ENCODE results near the gene ARPC5. TPM values are rescaled to one million over a fixed set of nuclear protein-coding genes. Genes with fewer than 3 reads are reported as not detected.

The ARPC5 gene
- total RNA-seq, 3 donors from 2014 or later: 101 to 158 (median 123) TPM

DNA sequence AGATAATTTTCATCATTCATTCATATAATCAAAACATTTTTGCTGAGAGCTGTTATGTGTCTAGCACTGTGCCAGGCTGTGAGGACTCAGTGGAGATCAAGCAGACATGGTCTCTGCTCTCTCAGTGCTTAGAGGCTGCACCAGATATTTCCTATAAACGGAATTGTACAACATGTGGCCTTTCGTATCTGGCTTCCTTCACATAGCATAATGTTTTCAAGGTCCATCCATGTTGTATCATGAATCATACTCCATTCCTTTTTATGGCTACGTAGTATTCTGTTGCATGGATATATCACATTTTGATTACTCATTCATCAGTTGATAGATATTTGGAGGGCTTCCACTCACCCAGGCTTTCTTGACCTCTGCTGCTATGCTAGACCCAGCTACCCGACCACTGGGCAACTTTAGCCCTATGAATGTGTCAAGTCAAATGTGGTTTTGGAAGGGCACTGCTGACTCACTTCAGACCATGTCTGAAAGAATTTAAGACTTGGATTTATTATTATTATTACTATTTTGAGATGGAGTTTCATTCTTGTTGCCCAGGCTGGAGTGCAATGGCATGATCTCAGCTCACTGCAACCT, 63.8 kb downstream of the ARPC5 start:
- intact Hi-C loops (cut with DNase I, micrococcal nuclease): no loop called here
- peaks cover 3% of the 10 kb centered on the region for H3K4me1 ChIP-seq (ENCODE audit: low read depth)

More for the DNA sequence above, 63.8 kb downstream of the ARPC5 start:
- Histone ChIP-seq H3K9me3 (no peaks in the 10 kb centered on the region), H3K36me3 (ENCODE audit: low read depth) (no peaks in the 10 kb centered on the region), H3K4me3 (no peak overlapping the region)
- no peak for ATAC-seq
- TF ChIP-seq, protein P1, sequence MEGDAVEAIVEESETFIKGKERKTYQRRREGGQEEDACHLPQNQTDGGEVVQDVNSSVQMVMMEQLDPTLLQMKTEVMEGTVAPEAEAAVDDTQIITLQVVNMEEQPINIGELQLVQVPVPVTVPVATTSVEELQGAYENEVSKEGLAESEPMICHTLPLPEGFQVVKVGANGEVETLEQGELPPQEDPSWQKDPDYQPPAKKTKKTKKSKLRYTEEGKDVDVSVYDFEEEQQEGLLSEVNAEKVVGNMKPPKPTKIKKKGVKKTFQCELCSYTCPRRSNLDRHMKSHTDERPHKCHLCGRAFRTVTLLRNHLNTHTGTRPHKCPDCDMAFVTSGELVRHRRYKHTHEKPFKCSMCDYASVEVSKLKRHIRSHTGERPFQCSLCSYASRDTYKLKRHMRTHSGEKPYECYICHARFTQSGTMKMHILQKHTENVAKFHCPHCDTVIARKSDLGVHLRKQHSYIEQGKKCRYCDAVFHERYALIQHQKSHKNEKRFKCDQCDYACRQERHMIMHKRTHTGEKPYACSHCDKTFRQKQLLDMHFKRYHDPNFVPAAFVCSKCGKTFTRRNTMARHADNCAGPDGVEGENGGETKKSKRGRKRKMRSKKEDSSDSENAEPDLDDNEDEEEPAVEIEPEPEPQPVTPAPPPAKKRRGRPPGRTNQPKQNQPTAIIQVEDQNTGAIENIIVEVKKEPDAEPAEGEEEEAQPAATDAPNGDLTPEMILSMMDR (IDR thresholded peaks at IDR 0.05): no peak
- DNase-seq: no peak

Other genes with a start within 250 kb of the ARPC5 start
- gene NMNAT2, start 217.4 kb downstream of the ARPC5 start, total RNA-seq: 1 to 10 TPM in 1 of 3 donors, under 1 TPM in 2; 0.29 to 3.6 (median 0.87) TPM
- gene SMG7, start 163.3 kb downstream of the ARPC5 start, total RNA-seq: 10 to 100 TPM; 62.7 to 69.9 (median 66.4) TPM
- 1 to 10 TPM; 2.0 to 8.9 (median 8.3) TPM for gene NCF2, start 45.3 kb downstream of the ARPC5 start, total RNA-seq
- gene APOBEC4, start 17.5 kb upstream of the ARPC5 start, total RNA-seq: under 1 TPM in 1 of 3 donors, not detected in 2; 0.55 TPM
- 10 to 100 TPM in 2 of 3 donors, 1 to 10 TPM in 1; 6.2 to 29.8 (median 15.9) TPM for gene RGL1, start 169.3 kb upstream of the ARPC5 start, total RNA-seq